Tibial artery (tissue), 4 donors: ENCODE data around the gene PTEN.
"Not testable (repeated sequence)": the region's sequence is repeated elsewhere in the genome, so short reads cannot be mapped to it uniquely, and the experiment has no call there.

Source experiments
- DNase-seq, 2 donors: peaks; one replicate each; pipeline ENCODE4 v3.0.0-alpha.2; 2019
- H3K27ac ChIP-seq, 2 donors: fragments of 200-600 bp; sonication (generic) in 1 of 2; 1 replicate in 1 of 2; 2 replicates in 1 of 2; pipeline ENCODE4 v1.5.1; 2018 to 2019; ENCODE audit warnings: mild to moderate bottlenecking in 1 of 2
- H3K27me3 ChIP-seq, 2 donors: fragments of 200-600 bp; sonication (generic) in 1 of 2; one replicate each; pipeline versions ENCODE4 v1.5.1 to v1.6.0; 2016 to 2019
- H3K36me3 ChIP-seq, 3 donors: fragments of 200-600 bp; sonication (generic) in 2 of 3; one replicate each; pipeline ENCODE4 v1.5.1; 2016 to 2019; ENCODE audit warnings: mild to moderate bottlenecking in 2 of 3
- H3K4me1 ChIP-seq, 4 donors: fragments of 200-600 bp; sonication (generic) in 2 of 4; 1 replicate in 3 of 4; 2 replicates in 1 of 4; pipeline ENCODE4 v1.5.1; 2016 to 2019
- H3K4me3 ChIP-seq, 2 donors: fragments of 200-600 bp; sonication (generic) in 1 of 2; 1 replicate in 1 of 2; 2 replicates in 1 of 2; pipeline ENCODE4 v1.5.1; 2018 to 2019; ENCODE audit warnings: mild to moderate bottlenecking in 2 of 2
- H3K9me3 ChIP-seq, 3 donors: fragments of 200-600 bp; sonication (generic) in 1 of 3; one replicate each; pipeline ENCODE4 v1.5.1; 2016 to 2019
- CTCF ChIP-seq, 2 experiments: fragments of 200-600 bp in 1 of 2; fragments of 450-650 bp in 1 of 2; IDR thresholded peaks; one replicate each; pipeline ENCODE4 v1.5.1; 2017 to 2019; ENCODE audit warnings: antibody characterized with exemption in 2 of 2, mild to moderate bottlenecking in 1 of 2, moderate library complexity in 1 of 2
- intact Hi-C: fragments of 100-400 bp; cut with DNase I; formaldehyde crosslinking; loops from one replicate; pipeline ENCODE4 v1.15.0; 2023; ENCODE audit warnings: low total_unique reads

The PTEN gene

GRCh38 chr10:87849001-87849400, 14.4 kb upstream of the PTEN start:
- H3K4me1 ChIP-seq, result no peaks in the 10 kb centered on the region
- intact Hi-C loops, result no loop called here

GRCh38 chr10:87850742-87851205, 12.7 kb upstream of the PTEN start:
- intact Hi-C loops, result loop anchor here (10.0 kb wide), 1 partner anchor 704 kb away; no protein-coding TSS in a partner anchor
- Histone ChIP-seq H3K9me3 (no peaks in the 10 kb centered on the region), H3K27ac (no peak overlapping the region), H3K27me3 (no peaks in the 10 kb centered on the region), H3K4me1 (no peaks in the 10 kb centered on the region), H3K36me3 (no peaks in the 10 kb centered on the region), H3K4me3 (no peak overlapping the region)
- TF ChIP-seq CTCF (IDR thresholded peaks at IDR 0.05), result peak; percentile 64 to 68
- peak; percentile 57 to 68 for DNase-seq

More at GRCh38 chr10:87849001-87849400, 14.4 kb upstream of the PTEN start:
- no peak overlapping the region for H3K27ac ChIP-seq
- no peak for DNase-seq
- H3K4me3 ChIP-seq, result no peak overlapping the region
- no peak for TF ChIP-seq CTCF (IDR thresholded peaks at IDR 0.05)
- no peaks in the 10 kb centered on the region for H3K27me3 ChIP-seq
- H3K9me3 ChIP-seq, result no peaks in the 10 kb centered on the region
- no peaks in the 10 kb centered on the region for H3K36me3 ChIP-seq

GRCh38 chr10:87852089-87852488, 11.3 kb upstream of the PTEN start:
- no peaks in the 10 kb centered on the region for H3K4me1 ChIP-seq
- no peaks in the 10 kb centered on the region for H3K9me3 ChIP-seq
- intact Hi-C loops, result loop anchor here (10.0 kb wide), 1 partner anchor 703 kb away; no protein-coding TSS in a partner anchor
- no peak overlapping the region for H3K4me3 ChIP-seq
- no peaks in the 10 kb centered on the region for H3K27me3 ChIP-seq
- DNase-seq, result no peak
- H3K36me3 ChIP-seq, result no peaks in the 10 kb centered on the region
- TF ChIP-seq CTCF (IDR thresholded peaks at IDR 0.05), result no peak
- H3K27ac ChIP-seq, result no peak overlapping the region

GRCh38 chr10:87855247-87855646, 8.2 kb upstream of the PTEN start:
- H3K9me3 ChIP-seq, H3K27ac ChIP-seq, H3K4me1 ChIP-seq, H3K27me3 ChIP-seq, DNase-seq, H3K36me3 ChIP-seq, H3K4me3 ChIP-seq: not testable (repeated sequence)
- intact Hi-C loops, result loop anchor here (10.0 kb wide), 1 partner anchor 700 kb away; no protein-coding TSS in a partner anchor

- not testable (repeated sequence) for H3K27ac ChIP-seq, H3K9me3 ChIP-seq, H3K27me3 ChIP-seq, H3K4me3 ChIP-seq, H3K4me1 ChIP-seq, DNase-seq, H3K36me3 ChIP-seq
- intact Hi-C loops, result loop anchor here (10.0 kb wide), 1 partner anchor 699 kb away; no protein-coding TSS in a partner anchor
These were observed 7.8 kb upstream of the PTEN start for GRCh38 chr10:87855665-87856064.

GRCh38 chr10:87860156-87860795, 3.1 kb upstream of the PTEN start:
- DNase-seq, result peak in 1 of 2 donors; percentile 60
- H3K9me3 ChIP-seq, result no peaks in the 10 kb centered on the region
- H3K4me3 ChIP-seq, result no peak overlapping the region
- intact Hi-C loops, result loop anchor here (5.0 to 10.0 kb wide), 4 partner anchors 152 to 527 kb away; no protein-coding TSS in a partner anchor
- TF ChIP-seq CTCF (IDR thresholded peaks at IDR 0.05), result peak; percentile 62 to 71
- H3K27ac ChIP-seq, result peak overlapping the region; percentile 55 to 83
- no peaks in the 10 kb centered on the region for H3K36me3 ChIP-seq
- peaks cover 0 to 12% (median 7%) of the 10 kb centered on the region in 4 donors for H3K4me1 ChIP-seq
- H3K27me3 ChIP-seq, result no peaks in the 10 kb centered on the region
